ENCODE data around the gene HYI.

The HYI gene

DNA sequence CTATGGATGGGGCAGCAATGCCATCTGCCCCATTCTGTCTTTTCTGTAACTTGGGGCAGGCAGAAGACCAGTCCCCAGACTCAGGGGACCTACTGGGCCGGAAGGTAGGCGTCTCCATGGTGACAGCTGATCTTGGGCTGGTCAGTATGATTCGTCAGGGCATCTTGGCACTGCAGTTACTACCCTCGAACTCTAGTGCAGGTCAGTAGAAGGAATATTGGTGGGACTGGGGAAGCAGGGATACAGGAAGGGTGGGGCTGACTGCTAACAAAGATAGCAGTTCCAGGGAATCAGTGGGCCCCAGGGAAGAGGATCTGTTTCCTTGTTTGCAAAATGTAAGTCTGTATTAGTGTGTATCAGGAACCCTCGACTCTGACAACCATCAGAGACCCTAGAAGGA is 37.8 kb downstream of the HYI start:
- TF ChIP-seq, protein P1, sequence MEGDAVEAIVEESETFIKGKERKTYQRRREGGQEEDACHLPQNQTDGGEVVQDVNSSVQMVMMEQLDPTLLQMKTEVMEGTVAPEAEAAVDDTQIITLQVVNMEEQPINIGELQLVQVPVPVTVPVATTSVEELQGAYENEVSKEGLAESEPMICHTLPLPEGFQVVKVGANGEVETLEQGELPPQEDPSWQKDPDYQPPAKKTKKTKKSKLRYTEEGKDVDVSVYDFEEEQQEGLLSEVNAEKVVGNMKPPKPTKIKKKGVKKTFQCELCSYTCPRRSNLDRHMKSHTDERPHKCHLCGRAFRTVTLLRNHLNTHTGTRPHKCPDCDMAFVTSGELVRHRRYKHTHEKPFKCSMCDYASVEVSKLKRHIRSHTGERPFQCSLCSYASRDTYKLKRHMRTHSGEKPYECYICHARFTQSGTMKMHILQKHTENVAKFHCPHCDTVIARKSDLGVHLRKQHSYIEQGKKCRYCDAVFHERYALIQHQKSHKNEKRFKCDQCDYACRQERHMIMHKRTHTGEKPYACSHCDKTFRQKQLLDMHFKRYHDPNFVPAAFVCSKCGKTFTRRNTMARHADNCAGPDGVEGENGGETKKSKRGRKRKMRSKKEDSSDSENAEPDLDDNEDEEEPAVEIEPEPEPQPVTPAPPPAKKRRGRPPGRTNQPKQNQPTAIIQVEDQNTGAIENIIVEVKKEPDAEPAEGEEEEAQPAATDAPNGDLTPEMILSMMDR (IDR thresholded peaks at IDR 0.05), result no peak

- TF ChIP-seq, protein P1 (IDR thresholded peaks at IDR 0.05), result peak; percentile 67
Measured at GRCh38 chr1:43414634-43415223, 39.0 kb downstream of the HYI start.

GRCh38 chr1:43410571-43410970 is 43.2 kb downstream of the HYI start:
- TF ChIP-seq, protein P1 (IDR thresholded peaks at IDR 0.05), result no peak

- TF ChIP-seq, protein P1 (IDR thresholded peaks at IDR 0.05), result no peak
Measured at GRCh38 chr1:43405876-43406234, 47.9 kb downstream of the HYI start.

- TF ChIP-seq, protein P1 (IDR thresholded peaks at IDR 0.05), result no peak
Measured at GRCh38 chr1:43405219-43405875, 48.4 kb downstream of the HYI start.

DNA sequence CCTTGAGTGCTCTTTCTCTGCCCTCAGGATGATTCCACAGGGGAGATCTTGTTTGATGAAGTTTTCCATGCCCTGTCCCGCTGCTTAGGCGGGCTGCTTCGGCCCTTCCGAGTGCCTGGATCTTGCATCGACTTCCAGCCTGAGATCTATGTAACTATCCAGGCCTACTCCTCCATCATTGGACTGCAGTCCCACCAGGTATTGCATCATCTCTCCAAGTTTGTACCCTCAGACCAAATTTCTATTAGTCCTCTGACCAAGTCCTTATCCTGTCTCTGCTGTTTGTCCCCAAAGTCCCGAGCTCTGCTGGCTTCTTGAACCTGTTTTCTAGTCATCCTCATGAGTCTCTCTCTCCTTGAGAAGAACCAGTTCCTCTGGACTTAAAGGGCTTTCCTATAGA is 49.4 kb downstream of the HYI start:
- TF ChIP-seq, protein P1 (IDR thresholded peaks at IDR 0.05), result no peak

GRCh38 chr1:43402089-43402865 is 51.5 kb downstream of the HYI start:
- TF ChIP-seq, protein P1 (IDR thresholded peaks at IDR 0.05), result no peak
